ENCODE measurements around the gene ZNF397.

- no peak for TF ChIP-seq CTCF (IDR thresholded peaks at IDR 0.05; ENCODE audit: insufficient read depth, low read depth, low read length)
- TF ChIP-seq EZH2 (IDR thresholded peaks at IDR 0.05; ENCODE audit: insufficient read depth, low read length) = no peak
Observed at GRCh38 chr18:35264409-35264808, 23.6 kb downstream of the ZNF397 start.
